Esophagus muscularis mucosa (tissue), 4 donors: ENCODE measurements around the gene CUL2. TPM values are rescaled to one million over a fixed set of nuclear protein-coding genes. Genes with fewer than 3 reads are reported as not detected.

Experiments used
- DNase-seq: peaks from one replicate; pipeline ENCODE4 v3.0.0-alpha.2; 2017; ENCODE audit errors: extremely low spot score
- H3K27ac ChIP-seq, 4 donors: fragments of 200-600 bp; sonication (generic); replicated peaks in 1 of 4; 1 replicate in 3 of 4; 2 replicates in 1 of 4; pipeline ENCODE4 v1.5.1; 2016 to 2019; ENCODE audit warnings: mild to moderate bottlenecking in 1 of 4
- H3K27me3 ChIP-seq, 4 donors: fragments of 200-600 bp; sonication (generic); one replicate each; pipeline versions ENCODE4 v1.5.1 to v1.6.0; 2016 to 2019
- H3K36me3 ChIP-seq, 4 donors: fragments of 200-600 bp; sonication (generic); one replicate each; pipeline ENCODE4 v1.5.1; 2016 to 2019
- H3K4me1 ChIP-seq, 4 donors: fragments of 200-600 bp; sonication (generic); one replicate each; pipeline ENCODE4 v1.5.1; 2016 to 2019
- H3K4me3 ChIP-seq, 4 donors: fragments of 200-600 bp; sonication (generic); 1 replicate in 2 of 4; 2 replicates in 2 of 4; pipeline ENCODE4 v1.5.1; 2016 to 2019; ENCODE audit warnings: mild to moderate bottlenecking in 4 of 4, moderate library complexity in 1 of 4
- H3K9me3 ChIP-seq, 4 donors: fragments of 200-600 bp; sonication (generic); 1 replicate in 3 of 4; 2 replicates in 1 of 4; pipeline ENCODE4 v1.5.1; 2016 to 2019
- CTCF ChIP-seq, 3 experiments: fragments of 200-600 bp in 2 of 3; fragments of 450-650 bp in 1 of 3; sonication (generic) in 2 of 3; IDR thresholded peaks; one replicate each; pipeline ENCODE4 v1.5.1; 2017 to 2019; ENCODE audit warnings: antibody characterized with exemption in 3 of 3, mild to moderate bottlenecking in 2 of 3, moderate library complexity in 1 of 3
- EP300 ChIP-seq: sonication (generic); formaldehyde crosslinking; IDR thresholded peaks from one replicate; pipeline ENCODE4 v1.6.1; 2017; ENCODE audit warnings: antibody characterized with exemption
- POLR2A ChIP-seq: fragments of 450-650 bp; IDR thresholded peaks from one replicate; pipeline ENCODE4 v1.6.1; 2017; ENCODE audit warnings: antibody characterized with exemption, moderate library complexity, mild to moderate bottlenecking, low read depth
- POLR2AphosphoS5 ChIP-seq, 2 donors: sonication (generic); formaldehyde crosslinking; IDR thresholded peaks; one replicate each; pipeline ENCODE4 v1.6.1; 2017; ENCODE audit warnings: antibody characterized with exemption in 2 of 2
- WGBS: methylation state at CpG from one replicate; pipeline ENCODE4 v1.1.5; 2018; 5-methylcytosine and 5-hydroxymethylcytosine counted together
- intact Hi-C: fragments of 100-400 bp; cut with DNase I; formaldehyde crosslinking; loops from one replicate; pipeline ENCODE4 v1.15.1; 2023
- total RNA-seq, 4 donors: library from RNA; depleted of rRNA; stranded (reverse); fragments of >200 nt; gene quantifications; one replicate each; pipeline versions ENCODE4 v1.1.0 to v1.2.1, GENCODE V29; 2016

CUL2 gene
- total RNA-seq, 4 donors from 2014 or later: 22.3 to 27.2 (median 23.1) TPM

DNA sequence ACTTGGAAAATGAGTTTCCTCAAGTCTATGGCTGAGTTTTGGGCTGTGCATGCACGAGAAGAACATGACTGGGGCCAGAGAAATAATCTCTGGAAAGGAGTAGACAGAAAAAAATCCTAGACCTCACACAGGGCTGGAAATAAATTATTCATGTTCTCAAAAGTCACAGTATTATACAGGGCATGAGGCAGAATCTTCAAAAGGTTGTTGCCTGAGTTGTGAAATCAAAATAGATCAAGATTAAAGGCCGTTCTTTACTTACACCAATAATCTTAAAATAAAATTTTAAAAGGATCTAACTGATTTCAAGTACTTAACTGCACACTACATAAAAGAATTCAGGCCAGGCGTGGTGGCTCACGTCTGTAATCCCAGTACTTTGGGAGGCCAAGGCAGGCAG, 22.4 kb upstream of the CUL2 start:
- no peaks in the 10 kb centered on the region for H3K4me1 ChIP-seq
- 85% methylated on average over 4 of the region's 4 CpGs for WGBS
- H3K27me3 ChIP-seq: no peaks in the 10 kb centered on the region
- intact Hi-C loops: no loop called here
- H3K9me3 ChIP-seq: no peaks in the 10 kb centered on the region
- H3K4me3 ChIP-seq: no peak overlapping the region
- H3K27ac ChIP-seq: no peak overlapping the region
- TF ChIP-seq POLR2AphosphoS5 (IDR thresholded peaks at IDR 0.05): no peak
- TF ChIP-seq EP300: no peak
- no peak for TF ChIP-seq CTCF (IDR thresholded peaks at IDR 0.05)
- TF ChIP-seq POLR2A: no peak
- H3K36me3 ChIP-seq: no peaks in the 10 kb centered on the region
- DNase-seq: no peak

- Histone ChIP-seq H3K4me1 (no peaks in the 10 kb centered on the region), H3K4me3 (no peak overlapping the region), H3K36me3 (no peaks in the 10 kb centered on the region), H3K27me3 (no peaks in the 10 kb centered on the region), H3K9me3 (no peaks in the 10 kb centered on the region), H3K27ac (no peak overlapping the region)
- DNase-seq: no peak
- intact Hi-C loops: no loop called here
- 47% methylated on average over 7 of the region's 7 CpGs for WGBS
- TF ChIP-seq POLR2AphosphoS5 (IDR thresholded peaks at IDR 0.05) (no peak), EP300 (no peak), CTCF (IDR thresholded peaks at IDR 0.05) (no peak), POLR2A (no peak)
Measured at GRCh38 chr10:35103882-35104281, 13.7 kb upstream of the CUL2 start.

GRCh38 chr10:35097510-35097909, 7.4 kb upstream of the CUL2 start:
- TF ChIP-seq POLR2AphosphoS5 (IDR thresholded peaks at IDR 0.05) (no peak), CTCF (IDR thresholded peaks at IDR 0.05) (no peak), EP300 (no peak), POLR2A (no peak)
- intact Hi-C loops: no loop called here
- Histone ChIP-seq H3K4me3 (no peak overlapping the region), H3K36me3 (no peaks in the 10 kb centered on the region), H3K27me3 (peaks cover 0 to 12% (median 0%) of the 10 kb centered on the region in 4 donors), H3K9me3 (no peaks in the 10 kb centered on the region), H3K27ac (no peak overlapping the region), H3K4me1 (no peaks in the 10 kb centered on the region)
- 82% methylated on average over 1 of the region's 1 CpG for WGBS
- DNase-seq: no peak

- no peak overlapping the region for H3K4me3 ChIP-seq
- peaks cover 0 to under 1% (median 0%) of the 10 kb centered on the region in 4 donors for H3K4me1 ChIP-seq
- H3K27ac ChIP-seq: no peak overlapping the region
- intact Hi-C loops: no loop called here
- WGBS: 69% methylated on average over 2 of the region's 2 CpGs
- TF ChIP-seq POLR2A (no peak), CTCF (IDR thresholded peaks at IDR 0.05) (no peak), EP300 (no peak), POLR2AphosphoS5 (IDR thresholded peaks at IDR 0.05) (no peak)
- H3K27me3 ChIP-seq: peaks cover 0 to 12% (median 0%) of the 10 kb centered on the region in 4 donors
- no peak for DNase-seq
- H3K9me3 ChIP-seq: no peaks in the 10 kb centered on the region
- no peaks in the 10 kb centered on the region for H3K36me3 ChIP-seq
Measured at GRCh38 chr10:35096312-35096711, 6.2 kb upstream of the CUL2 start.

- no peaks in the 10 kb centered on the region for H3K9me3 ChIP-seq
- TF ChIP-seq EP300: no peak
- TF ChIP-seq CTCF (IDR thresholded peaks at IDR 0.05): no peak
- no peak for TF ChIP-seq POLR2A
- TF ChIP-seq POLR2AphosphoS5 (IDR thresholded peaks at IDR 0.05): no peak
- intact Hi-C loops: no loop called here
- DNase-seq: no peak
- peaks cover 0 to 12% (median 0%) of the 10 kb centered on the region in 4 donors for H3K27me3 ChIP-seq
- H3K4me1 ChIP-seq: peaks cover 24 to 26% (median 25%) of the 10 kb centered on the region in 4 donors
- H3K27ac ChIP-seq: no peak overlapping the region
- 86% methylated on average over 1 of the region's 1 CpG for WGBS
- H3K4me3 ChIP-seq: no peak overlapping the region
- H3K36me3 ChIP-seq: no peaks in the 10 kb centered on the region
Measured at GRCh38 chr10:35092851-35093250, 2.7 kb upstream of the CUL2 start.
